ENCODE data around the gene KIAA1191. TPM values are rescaled to one million over a fixed set of nuclear protein-coding genes. Genes with fewer than 3 reads are reported as not detected.

Gene KIAA1191
- total and polyA plus RNA-seq, 9 of the 15 experiments (the other 6 are each of a cell fraction or from before 2014, with no cell fraction given), result 31.0 to 80.2 (median 45.7) TPM

DNA sequence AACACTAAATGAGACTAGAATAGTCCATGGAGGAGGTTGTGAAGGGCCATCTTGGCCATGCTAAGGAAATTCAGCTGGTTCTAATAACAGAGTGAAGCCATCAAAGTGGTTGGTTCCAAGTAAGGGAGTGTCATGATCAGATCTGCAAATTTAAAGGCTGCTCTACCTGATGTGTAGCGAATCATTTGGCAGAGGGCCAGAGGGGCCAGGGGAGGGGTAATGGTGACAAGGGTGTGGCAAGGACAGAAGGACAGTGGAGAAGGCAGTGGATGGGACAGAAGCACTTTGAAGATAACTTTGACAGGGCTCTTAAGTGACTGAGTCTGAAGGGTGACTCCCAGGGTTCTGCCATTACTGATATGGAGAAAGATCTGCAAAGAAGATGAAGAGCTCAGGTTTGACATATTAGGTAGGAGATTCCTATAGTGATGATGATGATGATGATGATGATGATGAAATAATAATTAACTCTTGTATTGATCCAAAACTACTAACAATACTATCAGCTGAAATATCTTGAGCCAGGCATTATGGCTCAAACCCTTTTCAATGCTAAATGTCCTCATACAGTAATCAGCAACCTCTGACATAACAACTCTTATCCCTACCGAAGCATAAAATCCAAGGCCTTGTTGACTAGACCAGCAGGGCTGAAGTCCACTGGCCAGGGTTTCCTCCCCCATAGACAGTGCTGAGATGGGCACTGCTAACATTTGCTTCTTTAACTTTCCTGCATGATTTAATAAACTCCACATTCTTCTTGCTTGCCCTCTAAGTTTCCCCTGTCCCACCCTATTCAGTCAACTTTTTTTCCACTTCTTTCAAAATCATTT, 20.0 kb downstream of the KIAA1191 start (continued):
- no peak for TF ChIP-seq ZNF143 (CRISPR knock-in tag; IDR thresholded peaks at IDR 0.05)
- TF ChIP-seq, protein P1, sequence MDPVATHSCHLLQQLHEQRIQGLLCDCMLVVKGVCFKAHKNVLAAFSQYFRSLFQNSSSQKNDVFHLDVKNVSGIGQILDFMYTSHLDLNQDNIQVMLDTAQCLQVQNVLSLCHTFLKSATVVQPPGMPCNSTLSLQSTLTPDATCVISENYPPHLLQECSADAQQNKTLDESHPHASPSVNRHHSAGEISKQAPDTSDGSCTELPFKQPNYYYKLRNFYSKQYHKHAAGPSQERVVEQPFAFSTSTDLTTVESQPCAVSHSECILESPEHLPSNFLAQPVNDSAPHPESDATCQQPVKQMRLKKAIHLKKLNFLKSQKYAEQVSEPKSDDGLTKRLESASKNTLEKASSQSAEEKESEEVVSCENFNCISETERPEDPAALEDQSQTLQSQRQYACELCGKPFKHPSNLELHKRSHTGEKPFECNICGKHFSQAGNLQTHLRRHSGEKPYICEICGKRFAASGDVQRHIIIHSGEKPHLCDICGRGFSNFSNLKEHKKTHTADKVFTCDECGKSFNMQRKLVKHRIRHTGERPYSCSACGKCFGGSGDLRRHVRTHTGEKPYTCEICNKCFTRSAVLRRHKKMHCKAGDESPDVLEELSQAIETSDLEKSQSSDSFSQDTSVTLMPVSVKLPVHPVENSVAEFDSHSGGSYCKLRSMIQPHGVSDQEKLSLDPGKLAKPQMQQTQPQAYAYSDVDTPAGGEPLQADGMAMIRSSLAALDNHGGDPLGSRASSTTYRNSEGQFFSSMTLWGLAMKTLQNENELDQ (CRISPR knock-in tag; IDR thresholded peaks at IDR 0.05; ENCODE audit: borderline replicate concordance), result no peak
- TF ChIP-seq HEY1 (CRISPR knock-in tag; IDR thresholded peaks at IDR 0.05; ENCODE audit: borderline replicate concordance), result no peak
- peak; percentile 75 for TF ChIP-seq CBFA2T3 (IDR thresholded peaks at IDR 0.05)
- TF ChIP-seq ZNF445 (CRISPR knock-in tag; IDR thresholded peaks at IDR 0.05; ENCODE audit: low read depth), result no peak
- TF ChIP-seq ZBTB1 (CRISPR knock-in tag; IDR thresholded peaks at IDR 0.05; ENCODE audit: borderline replicate concordance, low read depth), result no peak
- TF ChIP-seq, protein P2, sequence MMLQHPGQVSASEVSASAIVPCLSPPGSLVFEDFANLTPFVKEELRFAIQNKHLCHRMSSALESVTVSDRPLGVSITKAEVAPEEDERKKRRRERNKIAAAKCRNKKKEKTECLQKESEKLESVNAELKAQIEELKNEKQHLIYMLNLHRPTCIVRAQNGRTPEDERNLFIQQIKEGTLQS (IDR thresholded peaks at IDR 0.05), result peak; percentile 83
- TF ChIP-seq, protein P2 (CRISPR knock-in tag; conservative IDR thresholded peaks at IDR 0.05), result no peak
- TF ChIP-seq, protein P3, sequence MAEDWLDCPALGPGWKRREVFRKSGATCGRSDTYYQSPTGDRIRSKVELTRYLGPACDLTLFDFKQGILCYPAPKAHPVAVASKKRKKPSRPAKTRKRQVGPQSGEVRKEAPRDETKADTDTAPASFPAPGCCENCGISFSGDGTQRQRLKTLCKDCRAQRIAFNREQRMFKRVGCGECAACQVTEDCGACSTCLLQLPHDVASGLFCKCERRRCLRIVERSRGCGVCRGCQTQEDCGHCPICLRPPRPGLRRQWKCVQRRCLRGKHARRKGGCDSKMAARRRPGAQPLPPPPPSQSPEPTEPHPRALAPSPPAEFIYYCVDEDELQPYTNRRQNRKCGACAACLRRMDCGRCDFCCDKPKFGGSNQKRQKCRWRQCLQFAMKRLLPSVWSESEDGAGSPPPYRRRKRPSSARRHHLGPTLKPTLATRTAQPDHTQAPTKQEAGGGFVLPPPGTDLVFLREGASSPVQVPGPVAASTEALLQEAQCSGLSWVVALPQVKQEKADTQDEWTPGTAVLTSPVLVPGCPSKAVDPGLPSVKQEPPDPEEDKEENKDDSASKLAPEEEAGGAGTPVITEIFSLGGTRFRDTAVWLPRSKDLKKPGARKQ (CRISPR knock-in tag; IDR thresholded peaks at IDR 0.05), result no peak
- no peak for TF ChIP-seq ZNF133 (CRISPR knock-in tag; IDR thresholded peaks at IDR 0.05)
- TF ChIP-seq, protein P4, sequence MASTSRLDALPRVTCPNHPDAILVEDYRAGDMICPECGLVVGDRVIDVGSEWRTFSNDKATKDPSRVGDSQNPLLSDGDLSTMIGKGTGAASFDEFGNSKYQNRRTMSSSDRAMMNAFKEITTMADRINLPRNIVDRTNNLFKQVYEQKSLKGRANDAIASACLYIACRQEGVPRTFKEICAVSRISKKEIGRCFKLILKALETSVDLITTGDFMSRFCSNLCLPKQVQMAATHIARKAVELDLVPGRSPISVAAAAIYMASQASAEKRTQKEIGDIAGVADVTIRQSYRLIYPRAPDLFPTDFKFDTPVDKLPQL (IDR thresholded peaks at IDR 0.05; ENCODE audit: extremely low read depth, insufficient read length), result no peak
- no peak for TF ChIP-seq ZNF431 (CRISPR knock-in tag; IDR thresholded peaks at IDR 0.05)
- TF ChIP-seq NR3C1 (CRISPR knock-in tag; IDR thresholded peaks at IDR 0.05), result no peak
- no peak for TF ChIP-seq LEF1 (IDR thresholded peaks at IDR 0.05)
- no peak for TF ChIP-seq ELF1 (tag; IDR thresholded peaks at IDR 0.05)
- TF ChIP-seq, protein P5, sequence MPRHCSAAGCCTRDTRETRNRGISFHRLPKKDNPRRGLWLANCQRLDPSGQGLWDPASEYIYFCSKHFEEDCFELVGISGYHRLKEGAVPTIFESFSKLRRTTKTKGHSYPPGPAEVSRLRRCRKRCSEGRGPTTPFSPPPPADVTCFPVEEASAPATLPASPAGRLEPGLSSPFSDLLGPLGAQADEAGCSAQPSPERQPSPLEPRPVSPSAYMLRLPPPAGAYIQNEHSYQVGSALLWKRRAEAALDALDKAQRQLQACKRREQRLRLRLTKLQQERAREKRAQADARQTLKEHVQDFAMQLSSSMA (CRISPR knock-in tag; IDR thresholded peaks at IDR 0.05), result no peak
- no peak for TF ChIP-seq ZNF23 (CRISPR knock-in tag; IDR thresholded peaks at IDR 0.05)
- no peak for TF ChIP-seq ETV1 (tag; conservative IDR thresholded peaks at IDR 0.05; ENCODE audit: low read depth)
- TF ChIP-seq, protein P6, sequence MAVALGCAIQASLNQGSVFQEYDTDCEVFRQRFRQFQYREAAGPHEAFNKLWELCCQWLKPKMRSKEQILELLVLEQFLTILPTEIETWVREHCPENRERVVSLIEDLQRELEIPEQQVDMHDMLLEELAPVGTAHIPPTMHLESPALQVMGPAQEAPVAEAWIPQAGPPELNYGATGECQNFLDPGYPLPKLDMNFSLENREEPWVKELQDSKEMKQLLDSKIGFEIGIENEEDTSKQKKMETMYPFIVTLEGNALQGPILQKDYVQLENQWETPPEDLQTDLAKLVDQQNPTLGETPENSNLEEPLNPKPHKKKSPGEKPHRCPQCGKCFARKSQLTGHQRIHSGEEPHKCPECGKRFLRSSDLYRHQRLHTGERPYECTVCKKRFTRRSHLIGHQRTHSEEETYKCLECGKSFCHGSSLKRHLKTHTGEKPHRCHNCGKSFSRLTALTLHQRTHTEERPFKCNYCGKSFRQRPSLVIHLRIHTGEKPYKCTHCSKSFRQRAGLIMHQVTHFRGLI (CRISPR knock-in tag; IDR thresholded peaks at IDR 0.05), result no peak
- peak; percentile 30; the same call in 1 of the 2 replicates for TF ChIP-seq NCOR1 (IDR thresholded peaks at IDR 0.05)
